HG02943 (cell line): Measurements from ENCODE around the gene SHROOM1.
"Not testable (repeated sequence)": the region's sequence is repeated elsewhere in the genome, so short reads cannot be mapped to it uniquely, and the experiment has no call there.

Experiments used
- ATAC-seq: cut with Tn5 transposase; IDR thresholded peaks from one replicate; pipeline ENCODE4 v1.9.1; 2021; ENCODE audit warnings: mild to moderate bottlenecking, low read depth, moderate library complexity; ENCODE audit not compliant: unreplicated experiment

Gene SHROOM1

GRCh38 chr5:132808448-132808847, 22.0 kb downstream of the SHROOM1 start:
- no peak for ATAC-seq

- ATAC-seq: no peak
Measured at GRCh38 chr5:132807163-132807838, 23.1 kb downstream of the SHROOM1 start.

GRCh38 chr5:132806804-132807162, 23.7 kb downstream of the SHROOM1 start:
- ATAC-seq: not testable (repeated sequence)

- not testable (repeated sequence) for ATAC-seq
Measured at GRCh38 chr5:132805872-132806271, 24.6 kb downstream of the SHROOM1 start.

GRCh38 chr5:132804219-132804618, 26.2 kb downstream of the SHROOM1 start:
- ATAC-seq: not testable (repeated sequence)

- ATAC-seq: not testable (repeated sequence)
Measured at GRCh38 chr5:132802685-132803066, 27.8 kb downstream of the SHROOM1 start.

GRCh38 chr5:132802044-132802684, 28.3 kb downstream of the SHROOM1 start:
- no peak for ATAC-seq

- no peak for ATAC-seq
Measured at GRCh38 chr5:132800545-132800944, 29.9 kb downstream of the SHROOM1 start.

GRCh38 chr5:132799392-132799791, 31.1 kb downstream of the SHROOM1 start:
- ATAC-seq: no peak

- ATAC-seq: no peak
Measured at GRCh38 chr5:132797651-132798050, 32.8 kb downstream of the SHROOM1 start.

GRCh38 chr5:132791026-132791425, 39.4 kb downstream of the SHROOM1 start:
- ATAC-seq: no peak

- no peak for ATAC-seq
Measured at GRCh38 chr5:132790201-132790865, 40.1 kb downstream of the SHROOM1 start.

- ATAC-seq: no peak
Measured at GRCh38 chr5:132788990-132789886, 41.2 kb downstream of the SHROOM1 start.

GRCh38 chr5:132788508-132788907, 41.9 kb downstream of the SHROOM1 start:
- no peak for ATAC-seq

- no peak for ATAC-seq
Measured at GRCh38 chr5:132787076-132787475, 43.4 kb downstream of the SHROOM1 start.

- ATAC-seq: no peak
Measured at GRCh38 chr5:132785864-132786263, 44.6 kb downstream of the SHROOM1 start.

GRCh38 chr5:132785365-132785764, 45.1 kb downstream of the SHROOM1 start:
- ATAC-seq: no peak

- ATAC-seq: no peak
Measured at GRCh38 chr5:132782101-132782500, 48.3 kb downstream of the SHROOM1 start.

GRCh38 chr5:132781029-132781428, 49.4 kb downstream of the SHROOM1 start:
- no peak for ATAC-seq

- no peak for ATAC-seq
Measured at GRCh38 chr5:132780577-132780976, 49.9 kb downstream of the SHROOM1 start.

GRCh38 chr5:132779961-132780360, 50.5 kb downstream of the SHROOM1 start:
- no peak for ATAC-seq
